Measurements from ENCODE around the gene WDFY3. TPM values are rescaled to one million over a fixed set of nuclear protein-coding genes. Genes with fewer than 3 reads are reported as not detected.
A peak's percentile ranks its signal among the peaks of the same experiment; 100 is the strongest.

The WDFY3 gene
- total RNA-seq, 1 donor from 2014 or later, result 89.5 TPM

- no peak overlapping the region for H2AFZ ChIP-seq (ENCODE audit: low read depth, low read length)
- H3K36me3 ChIP-seq (ENCODE audit: insufficient read depth, low read length), result peaks cover 5% of the 10 kb centered on the region
- no peaks in the 10 kb centered on the region for H3K9me3 Mint-ChIP-seq (ENCODE audit: unreplicated experiment)
- peak overlapping the region; percentile 6 for H3K27ac Mint-ChIP-seq (ENCODE audit: unreplicated experiment)
- H3K4me2 ChIP-seq (ENCODE audit: low read length), result no peak overlapping the region
- H3K4me1 Mint-ChIP-seq (ENCODE audit: low read depth, unreplicated experiment), result no peaks in the 10 kb centered on the region
- DNase-seq (ENCODE audit: low read depth), result peak; percentile 4
- FAIRE-seq, result no peak
- H3K79me2 ChIP-seq (ENCODE audit: insufficient read depth, low read length), result no peaks in the 10 kb centered on the region
- H3K36me3 Mint-ChIP-seq (ENCODE audit: low read depth, unreplicated experiment), result peaks cover 13% of the 10 kb centered on the region
- no peak for TF ChIP-seq EZH2 (IDR thresholded peaks at IDR 0.05; ENCODE audit: insufficient read depth, low read length)
- no peak for TF ChIP-seq CTCF (IDR thresholded peaks at IDR 0.05; ENCODE audit: insufficient read depth, low read depth, low read length)
- no peaks in the 10 kb centered on the region for H3K9me3 ChIP-seq (ENCODE audit: insufficient read depth, low read depth, low read length)
- peaks cover 9% of the 10 kb centered on the region for H3K4me1 ChIP-seq (ENCODE audit: insufficient read depth, low read length)
- H3K4me3 Mint-ChIP-seq (ENCODE audit: unreplicated experiment), result no peak overlapping the region
- no peak overlapping the region for H3K4me3 ChIP-seq (ENCODE audit: insufficient read depth, low read depth, low read length)
- H3K27me3 ChIP-seq (ENCODE audit: insufficient read depth, low read length), result no peaks in the 10 kb centered on the region
- peaks cover 5% of the 10 kb centered on the region for H4K20me1 ChIP-seq (ENCODE audit: insufficient read depth, low read length)
- H3K27ac ChIP-seq (ENCODE audit: low read depth, low read length), result no peak overlapping the region
- H3K9ac ChIP-seq (ENCODE audit: low read length), result no peak overlapping the region
- H3K27me3 Mint-ChIP-seq (ENCODE audit: low read depth, unreplicated experiment), result no peaks in the 10 kb centered on the region
Measured at GRCh38 chr4:84800256-84800655, 166.2 kb downstream of the WDFY3 start.

- peaks cover 6% of the 10 kb centered on the region for H3K4me1 ChIP-seq (ENCODE audit: insufficient read depth, low read length)
- Mint-ChIP-seq H3K9me3 (ENCODE audit: unreplicated experiment) (no peaks in the 10 kb centered on the region), H3K4me3 (ENCODE audit: unreplicated experiment) (no peak overlapping the region), H3K4me1 (ENCODE audit: low read depth, unreplicated experiment) (no peaks in the 10 kb centered on the region), H3K36me3 (ENCODE audit: low read depth, unreplicated experiment) (peaks cover 15% of the 10 kb centered on the region), H3K27me3 (ENCODE audit: low read depth, unreplicated experiment) (no peaks in the 10 kb centered on the region), H3K27ac (ENCODE audit: unreplicated experiment) (no peak overlapping the region)
- H3K4me3 ChIP-seq (ENCODE audit: insufficient read depth, low read depth, low read length), result no peak overlapping the region
- H2AFZ ChIP-seq (ENCODE audit: low read depth, low read length), result no peak overlapping the region
- DNase-seq (ENCODE audit: low read depth) (no peak), FAIRE-seq (no peak)
- H3K27ac ChIP-seq (ENCODE audit: low read depth, low read length), result no peak overlapping the region
- no peaks in the 10 kb centered on the region for H3K27me3 ChIP-seq (ENCODE audit: insufficient read depth, low read length)
- TF ChIP-seq CTCF (IDR thresholded peaks at IDR 0.05; ENCODE audit: insufficient read depth, low read depth, low read length) (no peak), EZH2 (IDR thresholded peaks at IDR 0.05; ENCODE audit: insufficient read depth, low read length) (no peak)
- H4K20me1 ChIP-seq (ENCODE audit: insufficient read depth, low read length), result peaks cover 5% of the 10 kb centered on the region
- no peak overlapping the region for H3K4me2 ChIP-seq (ENCODE audit: low read length)
- H3K9me3 ChIP-seq (ENCODE audit: insufficient read depth, low read depth, low read length), result no peaks in the 10 kb centered on the region
- no peaks in the 10 kb centered on the region for H3K79me2 ChIP-seq (ENCODE audit: insufficient read depth, low read length)
- H3K36me3 ChIP-seq (ENCODE audit: insufficient read depth, low read length), result peaks cover 5% of the 10 kb centered on the region
- no peak overlapping the region for H3K9ac ChIP-seq (ENCODE audit: low read length)
Measured at GRCh38 chr4:84799318-84799717, 167.2 kb downstream of the WDFY3 start.

DNA sequence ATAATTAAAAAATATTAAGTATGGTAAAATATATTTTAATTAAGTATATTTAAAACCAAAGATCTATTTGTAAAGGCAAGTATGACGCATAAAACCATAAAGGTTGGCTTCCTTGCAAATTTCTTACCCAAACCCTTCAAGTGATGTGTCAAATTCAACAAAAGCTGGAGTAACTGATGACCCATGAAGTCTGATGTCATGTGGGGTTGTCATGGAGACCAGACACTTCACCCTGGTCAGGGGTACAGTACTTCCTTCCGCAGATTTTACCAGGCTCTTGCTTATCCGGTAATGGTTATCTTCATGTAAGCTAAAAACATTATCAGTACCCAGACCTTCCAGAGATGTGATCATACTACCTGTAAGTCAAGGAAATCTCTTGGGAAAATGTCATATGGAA, 170.1 kb downstream of the WDFY3 start:
- no peaks in the 10 kb centered on the region for H3K4me1 ChIP-seq (ENCODE audit: insufficient read depth, low read length)
- H3K9ac ChIP-seq (ENCODE audit: low read length), result no peak overlapping the region
- no peaks in the 10 kb centered on the region for H3K79me2 ChIP-seq (ENCODE audit: insufficient read depth, low read length)
- Mint-ChIP-seq H3K9me3 (ENCODE audit: unreplicated experiment) (no peaks in the 10 kb centered on the region), H3K27me3 (ENCODE audit: low read depth, unreplicated experiment) (no peaks in the 10 kb centered on the region), H3K4me3 (ENCODE audit: unreplicated experiment) (no peak overlapping the region), H3K36me3 (ENCODE audit: low read depth, unreplicated experiment) (peaks cover 18% of the 10 kb centered on the region), H3K27ac (ENCODE audit: unreplicated experiment) (no peak overlapping the region), H3K4me1 (ENCODE audit: low read depth, unreplicated experiment) (no peaks in the 10 kb centered on the region)
- H3K4me2 ChIP-seq (ENCODE audit: low read length), result no peak overlapping the region
- no peak overlapping the region for H2AFZ ChIP-seq (ENCODE audit: low read depth, low read length)
- FAIRE-seq (no peak), DNase-seq (ENCODE audit: low read depth) (peak; percentile 16)
- no peak overlapping the region for H3K27ac ChIP-seq (ENCODE audit: low read depth, low read length)
- no peaks in the 10 kb centered on the region for H3K9me3 ChIP-seq (ENCODE audit: insufficient read depth, low read depth, low read length)
- H3K4me3 ChIP-seq (ENCODE audit: insufficient read depth, low read depth, low read length), result no peak overlapping the region
- no peaks in the 10 kb centered on the region for H4K20me1 ChIP-seq (ENCODE audit: insufficient read depth, low read length)
- peaks cover 15% of the 10 kb centered on the region for H3K36me3 ChIP-seq (ENCODE audit: insufficient read depth, low read length)
- no peaks in the 10 kb centered on the region for H3K27me3 ChIP-seq (ENCODE audit: insufficient read depth, low read length)
- TF ChIP-seq CTCF (IDR thresholded peaks at IDR 0.05; ENCODE audit: insufficient read depth, low read depth, low read length) (no peak), EZH2 (IDR thresholded peaks at IDR 0.05; ENCODE audit: insufficient read depth, low read length) (no peak)
